Measurements from ENCODE around the gene CISH.

Gene CISH

GRCh38 chr3:50599115-50599715, 12.4 kb downstream of the CISH start:
- in situ Hi-C loops (cut with HindIII; ENCODE audit: low pct_unique_long_range_greater_than_20kb, low sequenced_read_pairs) = no loop called here
- no peak for DNase-seq (ENCODE audit: low read depth in 1 of 2, low spot score in 1 of 2)
- TF ChIP-seq JUND (IDR thresholded peaks at IDR 0.05; ENCODE audit: low read depth) = no peak

GRCh38 chr3:50594253-50594785, 17.3 kb downstream of the CISH start:
- in situ Hi-C loops (cut with HindIII; ENCODE audit: low pct_unique_long_range_greater_than_20kb, low sequenced_read_pairs) = no loop called here
- no peak for TF ChIP-seq JUND (IDR thresholded peaks at IDR 0.05; ENCODE audit: low read depth)
- peak in 1 of 2 experiments; percentile 59 for DNase-seq (ENCODE audit: low read depth in 1 of 2, low spot score in 1 of 2)

- in situ Hi-C loops (cut with HindIII; ENCODE audit: low pct_unique_long_range_greater_than_20kb, low sequenced_read_pairs) = no loop called here
- TF ChIP-seq JUND (IDR thresholded peaks at IDR 0.05; ENCODE audit: low read depth) = no peak
- peak in 1 of 2 experiments; percentile 74 for DNase-seq (ENCODE audit: low read depth in 1 of 2, low spot score in 1 of 2)
Observed at GRCh38 chr3:50592568-50592967, 19.0 kb downstream of the CISH start.

- DNase-seq (ENCODE audit: low read depth in 1 of 2, low spot score in 1 of 2) = no peak
- TF ChIP-seq JUND (IDR thresholded peaks at IDR 0.05; ENCODE audit: low read depth) = no peak
- in situ Hi-C loops (cut with HindIII; ENCODE audit: low pct_unique_long_range_greater_than_20kb, low sequenced_read_pairs) = no loop called here
Observed at GRCh38 chr3:50591196-50591741, 20.3 kb downstream of the CISH start.

- no peak for DNase-seq (ENCODE audit: low read depth in 1 of 2, low spot score in 1 of 2)
- no peak for TF ChIP-seq JUND (IDR thresholded peaks at IDR 0.05; ENCODE audit: low read depth)
- in situ Hi-C loops (cut with HindIII; ENCODE audit: low pct_unique_long_range_greater_than_20kb, low sequenced_read_pairs) = no loop called here
Observed at GRCh38 chr3:50588759-50589433, 22.7 kb downstream of the CISH start.

GRCh38 chr3:50587806-50588758, 23.5 kb downstream of the CISH start:
- in situ Hi-C loops (cut with HindIII; ENCODE audit: low pct_unique_long_range_greater_than_20kb, low sequenced_read_pairs) = no loop called here
- TF ChIP-seq JUND (IDR thresholded peaks at IDR 0.05; ENCODE audit: low read depth) = no peak
- no peak for DNase-seq (ENCODE audit: low read depth in 1 of 2, low spot score in 1 of 2)

- DNase-seq (ENCODE audit: low read depth in 1 of 2, low spot score in 1 of 2) = no peak
- in situ Hi-C loops (cut with HindIII; ENCODE audit: low pct_unique_long_range_greater_than_20kb, low sequenced_read_pairs) = no loop called here
- TF ChIP-seq JUND (IDR thresholded peaks at IDR 0.05; ENCODE audit: low read depth) = no peak
Observed at GRCh38 chr3:50587373-50587772, 24.2 kb downstream of the CISH start.

GRCh38 chr3:50586763-50587070, 24.9 kb downstream of the CISH start:
- no peak for DNase-seq (ENCODE audit: low read depth in 1 of 2, low spot score in 1 of 2)
- no peak for TF ChIP-seq JUND (IDR thresholded peaks at IDR 0.05; ENCODE audit: low read depth)
- in situ Hi-C loops (cut with HindIII; ENCODE audit: low pct_unique_long_range_greater_than_20kb, low sequenced_read_pairs) = no loop called here

GRCh38 chr3:50585919-50586762, 25.4 kb downstream of the CISH start:
- no peak for TF ChIP-seq JUND (IDR thresholded peaks at IDR 0.05; ENCODE audit: low read depth)
- in situ Hi-C loops (cut with HindIII; ENCODE audit: low pct_unique_long_range_greater_than_20kb, low sequenced_read_pairs) = no loop called here
- DNase-seq (ENCODE audit: low read depth in 1 of 2, low spot score in 1 of 2) = no peak

- in situ Hi-C loops (cut with HindIII; ENCODE audit: low pct_unique_long_range_greater_than_20kb, low sequenced_read_pairs) = no loop called here
- no peak for TF ChIP-seq JUND (IDR thresholded peaks at IDR 0.05; ENCODE audit: low read depth)
- DNase-seq (ENCODE audit: low read depth in 1 of 2, low spot score in 1 of 2) = no peak
Observed at GRCh38 chr3:50584391-50584790, 27.2 kb downstream of the CISH start.

GRCh38 chr3:50583897-50584296, 27.7 kb downstream of the CISH start:
- no peak for TF ChIP-seq JUND (IDR thresholded peaks at IDR 0.05; ENCODE audit: low read depth)
- in situ Hi-C loops (cut with HindIII; ENCODE audit: low pct_unique_long_range_greater_than_20kb, low sequenced_read_pairs) = no loop called here
- DNase-seq (ENCODE audit: low read depth in 1 of 2, low spot score in 1 of 2) = no peak

- in situ Hi-C loops (cut with HindIII; ENCODE audit: low pct_unique_long_range_greater_than_20kb, low sequenced_read_pairs) = no loop called here
- no peak for DNase-seq (ENCODE audit: low read depth in 1 of 2, low spot score in 1 of 2)
- TF ChIP-seq JUND (IDR thresholded peaks at IDR 0.05; ENCODE audit: low read depth) = no peak
Observed at GRCh38 chr3:50582083-50582482, 29.5 kb downstream of the CISH start.
